K562 (cell line): ENCODE results near the gene CDCA5. TPM values are rescaled to one million over a fixed set of nuclear protein-coding genes. Genes with fewer than 3 reads are reported as not detected.

Experiments
- AFF1 ChIP-seq, 2 experiments: fragments of 450-650 bp; IDR thresholded peaks; 2 replicates each; pipeline ENCODE4 v1.6.1; 2018; ENCODE audit warnings: mild to moderate bottlenecking in 2 of 2, low read depth in 1 of 2; ENCODE audit not compliant: partially characterized antibody in 2 of 2
- ARHGAP35 ChIP-seq: fragments of 450-650 bp; IDR thresholded peaks from 2 replicates; pipeline ENCODE4 v1.6.1; 2018; ENCODE audit not compliant: partially characterized antibody
- ARID1B ChIP-seq: fragments of 450-650 bp; IDR thresholded peaks from 2 replicates; pipeline ENCODE4 v1.6.1; 2016; ENCODE audit warnings: antibody characterized with exemption, mild to moderate bottlenecking, inconsistent platforms
- CBX5 ChIP-seq: IDR thresholded peaks from 2 replicates; pipeline ENCODE4 v1.6.1; 2014; ENCODE audit warnings: low read depth, borderline replicate concordance
- CREB3L1 ChIP-seq: fragments of 450-650 bp; IDR thresholded peaks from 2 replicates; pipeline ENCODE4 v1.6.1; 2014; ENCODE audit warnings: low read depth, mild to moderate bottlenecking, moderate library complexity, borderline replicate concordance
- CTBP1 ChIP-seq: fragments of 450-650 bp; IDR thresholded peaks from 2 replicates; pipeline ENCODE4 v1.6.1; 2016; ENCODE audit warnings: borderline replicate concordance
- E2F5 ChIP-seq: sonication (generic); formaldehyde crosslinking; IDR thresholded peaks from 2 replicates; pipeline ENCODE4 v1.8.0; 2022; ENCODE audit warnings: mild to moderate bottlenecking, missing genetic modification reagents
- FOXJ3 ChIP-seq: sonication (generic); formaldehyde crosslinking; IDR thresholded peaks from 2 replicates; pipeline ENCODE4 v1.4.0; 2020; ENCODE audit warnings: mild to moderate bottlenecking, missing genetic modification reagents
- LEF1 ChIP-seq: fragments of 450-650 bp; IDR thresholded peaks from 2 replicates; pipeline ENCODE4 v1.6.1; 2016; ENCODE audit warnings: mild to moderate bottlenecking
- NR2F6 ChIP-seq: fragments of 450-650 bp; formaldehyde crosslinking; IDR thresholded peaks from 2 replicates; pipeline ENCODE4 v1.4.0; 2020; ENCODE audit warnings: mild to moderate bottlenecking
- SMAD3 ChIP-seq: fragments of 450-650 bp; formaldehyde crosslinking; conservative IDR thresholded peaks from 2 replicates; pipeline ENCODE4 v1.4.0; 2020; ENCODE audit warnings: mild to moderate bottlenecking
- SMC3 ChIP-seq: conservative IDR thresholded peaks from 2 replicates; pipeline ENCODE4 v1.6.1; 2011; ENCODE audit warnings: low read depth, low read length, improper control_type of control experiment; ENCODE audit not compliant: insufficient read depth
- SNIP1 ChIP-seq: fragments of 450-650 bp; IDR thresholded peaks from 2 replicates; pipeline ENCODE4 v1.7.1; 2017; ENCODE audit warnings: low read depth, mild to moderate bottlenecking
- TAF7 ChIP-seq: fragments of 450-650 bp; IDR thresholded peaks from 2 replicates; pipeline ENCODE4 v1.6.1; 2016; ENCODE audit warnings: missing genetic modification characterization, missing compliant biosample characterization
- TCF7 ChIP-seq: sonication (generic); IDR thresholded peaks from 2 replicates; pipeline ENCODE4 v1.6.1; 2016; ENCODE audit warnings: antibody characterized with exemption, borderline replicate concordance
- ZNF449 ChIP-seq: fragments of 250-450 bp; sonication (Bioruptor Pico); IDR thresholded peaks from 2 replicates; pipeline ENCODE4 v1.8.0; 2022; ENCODE audit warnings: moderate library complexity, mild to moderate bottlenecking, inconsistent platforms
- ZNF512 ChIP-seq: IDR thresholded peaks from 2 replicates; pipeline ENCODE4 v1.6.1; 2016; ENCODE audit warnings: missing genetic modification characterization, missing compliant biosample characterization
- polyA plus RNA-seq, 8 experiments: library from polyadenylated mRNA; depleted of rRNA in 4 of 8; stranded (reverse) in 5 of 8; unstranded in 3 of 8; fragments of >200 nt; fragmentation: Nextera tagmentation in 2 of 8; fragmentation: Illumina TruSeq in 1 of 8; extraction: Ambion mirVana in 2 of 8; extraction: Trizol in 1 of 8; gene quantifications; 2 replicates each; pipeline versions ENCODE4 v1.2.1 to v1.2.3, GENCODE V29; 2011 to 2014; ENCODE audit warnings: inconsistent platforms in 1 of 8, missing spikeins in 1 of 8
- total RNA-seq, 7 experiments: library from RNA; depleted of rRNA in 6 of 7; stranded (reverse); fragments of >200 nt in 6 of 7; fragmentation: Illumina TruSeq in 2 of 7; extraction: Trizol in 2 of 7; gene quantifications; 2 replicates each; pipeline versions ENCODE4 v1.2.1 to v1.2.3, GENCODE V29; 2011 to 2021; ENCODE audit warnings: low replicate concordance in 1 of 7

CDCA5 gene
- total and polyA plus RNA-seq, 9 of the 15 experiments (the other 6 are each of a cell fraction or from before 2014, with no cell fraction given), result 18.9 to 94.3 (median 64.6) TPM

- TF ChIP-seq AFF1 (IDR thresholded peaks at IDR 0.05; ENCODE audit: low read depth in 1 of 2, partially characterized antibody in 2 of 2), result peak in 1 of 2 experiments; percentile 18
- TF ChIP-seq E2F5 (CRISPR knock-in tag), result peak; percentile 80; the same call in 1 of the 2 replicates
- TF ChIP-seq CREB3L1, result no peak; the same call in 1 of the 2 replicates
- TF ChIP-seq ZNF449 (CRISPR knock-in tag), result no peak
- TF ChIP-seq SNIP1, result no peak
- TF ChIP-seq ARID1B, result no peak
- no peak for TF ChIP-seq TCF7
- TF ChIP-seq ARHGAP35, result no peak
- peak; percentile 80 for TF ChIP-seq CTBP1
- TF ChIP-seq SMC3, result no peak
- no peak for TF ChIP-seq LEF1
- peak; percentile 88 for TF ChIP-seq TAF7
- TF ChIP-seq NR2F6 (CRISPR knock-in tag), result no peak
- TF ChIP-seq CBX5, result no peak
- no peak for TF ChIP-seq SMAD3 (CRISPR knock-in tag)
- no peak for TF ChIP-seq FOXJ3
- no peak for TF ChIP-seq ZNF512 (tag)
These were observed 38.2 kb upstream of the CDCA5 start, which contains the start of the genes FAU and MRPL49 (continued) for GRCh38 chr11:65121865-65122696.
